AG04450 (cell line): ENCODE measurements around the gene DNAJC15. TPM values are rescaled to one million over a fixed set of nuclear protein-coding genes. Genes with fewer than 3 reads are reported as not detected.
A peak's percentile ranks its signal among the peaks of the same experiment; 100 is the strongest.

Experiments used
- CTCF ChIA-PET: fragments of 300-600, 350-600 bp; formaldehyde crosslinking; extraction: SDS; loops from one replicate; lab custom pipeline; 2022; ENCODE audit warnings: antibody characterized with exemption, inconsistent platforms; lab: Charles Lee
- POLR2A ChIA-PET: fragments of 350-600 bp; formaldehyde crosslinking; extraction: SDS; loops from one replicate; lab custom pipeline; 2021; ENCODE audit warnings: antibody characterized with exemption, inconsistent platforms; lab: Yijun Ruan, JAX
- DNase-seq: peaks from one replicate; pipeline ENCODE4 v3.0.0-alpha.2; 2011; ENCODE audit warnings: low read depth, low spot score
- H3K27ac ChIP-seq: one replicate; pipeline ENCODE4 v1.5.1; 2012; ENCODE audit warnings: low read depth, low read length, control low read depth
- H3K27me3 ChIP-seq: one replicate; pipeline ENCODE4 v1.6.0; 2012; ENCODE audit warnings: low read length; ENCODE audit not compliant: control insufficient read depth, insufficient read depth
- H3K4me3 ChIP-seq: 2 replicates; pipeline ENCODE4 v1.5.1; 2011; ENCODE audit warnings: mild to moderate bottlenecking, low read depth, low read length, control low read depth
- H3K9me3 ChIP-seq: 2 replicates; pipeline ENCODE4 v1.5.1; 2012; ENCODE audit warnings: low read length; ENCODE audit not compliant: control insufficient read depth, insufficient read depth
- CTCF ChIP-seq: IDR thresholded peaks from 2 replicates; pipeline ENCODE4 v1.5.1; 2011; ENCODE audit warnings: low read depth, low read length, control low read depth, inconsistent platforms
- polyA plus RNA-seq: library from polyadenylated mRNA; depleted of rRNA; stranded (reverse); fragments of >200 nt; gene quantifications from 2 replicates; pipeline ENCODE4 v1.2.3, GENCODE V29; 2011

Gene DNAJC15
- polyA plus RNA-seq, 1 experiment: 48.6 TPM

DNA sequence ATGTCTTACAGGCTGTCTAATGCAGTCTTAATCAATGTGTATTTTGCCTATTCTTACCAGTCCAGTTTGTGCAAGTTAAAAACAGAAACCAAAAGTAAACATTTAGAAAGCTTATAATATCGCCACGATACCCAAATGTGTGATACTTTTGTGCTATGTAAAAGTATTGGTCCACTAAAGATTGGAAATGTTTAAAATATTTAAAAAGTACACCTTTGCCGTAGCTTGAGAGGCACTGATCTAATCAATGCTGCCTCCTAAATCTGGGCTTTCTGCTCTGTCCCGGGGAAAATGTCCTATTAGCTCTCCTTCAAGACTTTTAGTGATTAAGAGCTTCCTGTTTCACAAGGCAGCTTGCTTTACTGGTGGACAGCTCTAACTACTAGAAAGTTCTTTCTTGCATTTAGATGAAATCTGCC, 64.7 kb downstream of the DNAJC15 start:
- Histone ChIP-seq H3K9me3 (no peaks in the 10 kb centered on the region), H3K4me3 (peak overlapping the region; percentile 5; the same call in 1 of the 2 replicates), H3K27ac (no peak overlapping the region), H3K27me3 (no peaks in the 10 kb centered on the region)
- POLR2A ChIA-PET: no interaction called here
- TF ChIP-seq CTCF: no peak
- no peak for DNase-seq
- CTCF ChIA-PET: interaction anchor here (0.8 to 7.3 kb wide), 3 partner anchors 182 to 716 kb away, joined by 3 to 62 read pairs (median 5); no protein-coding TSS in a partner anchor

- H3K27me3 ChIP-seq: no peaks in the 10 kb centered on the region
- no peaks in the 10 kb centered on the region for H3K9me3 ChIP-seq
- ChIA-PET POLR2A (no interaction called here), CTCF (no interaction called here)
- DNase-seq: no peak
- TF ChIP-seq CTCF: no peak
- no peak overlapping the region for H3K27ac ChIP-seq
- no peak overlapping the region for H3K4me3 ChIP-seq
Measured at GRCh38 chr13:43089912-43090498, 66.6 kb downstream of the DNAJC15 start.

DNA sequence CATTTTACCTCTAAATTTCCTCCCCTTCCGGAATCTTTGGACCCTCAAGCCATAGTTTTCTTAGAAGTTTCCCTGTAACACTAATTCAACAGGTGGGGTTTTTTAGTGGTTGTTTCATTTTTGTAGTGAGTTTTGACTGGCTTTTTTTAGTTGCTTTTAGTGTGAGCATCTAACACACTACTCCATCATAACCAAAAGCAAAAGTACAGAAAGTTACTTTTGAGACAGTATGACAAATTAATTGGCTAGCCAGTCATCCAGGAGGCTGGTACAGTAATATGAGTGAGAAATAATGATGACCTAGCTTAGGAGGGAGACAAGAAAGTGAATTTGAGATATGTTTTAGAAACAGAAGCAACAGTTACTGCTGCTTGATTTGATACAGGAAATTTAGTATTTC, 71.5 kb downstream of the DNAJC15 start:
- H3K27me3 ChIP-seq: no peaks in the 10 kb centered on the region
- no peak overlapping the region for H3K4me3 ChIP-seq
- no peak overlapping the region for H3K27ac ChIP-seq
- no peak for TF ChIP-seq CTCF
- ChIA-PET CTCF (interaction anchor here (0.8 to 1.0 kb wide), 2 partner anchors 11 to 206 kb away, joined by 3 read pairs; no protein-coding TSS in a partner anchor), POLR2A (no interaction called here)
- no peak for DNase-seq
- no peaks in the 10 kb centered on the region for H3K9me3 ChIP-seq

GRCh38 chr13:43095771-43096719, 72.7 kb downstream of the DNAJC15 start:
- no peak overlapping the region for H3K27ac ChIP-seq
- ChIA-PET CTCF (interaction anchor here (0.7 to 1.6 kb wide), 5 partner anchors 12 to 205 kb away, joined by 3 to 4 read pairs (median 3); no protein-coding TSS in a partner anchor), POLR2A (interaction anchor here (0.5 kb wide), 1 partner anchor 11 kb away, joined by 3 read pairs; no protein-coding TSS in a partner anchor)

More at GRCh38 chr13:43095771-43096719, 72.7 kb downstream of the DNAJC15 start:
- no peak for TF ChIP-seq CTCF
- no peak overlapping the region for H3K4me3 ChIP-seq
- no peaks in the 10 kb centered on the region for H3K9me3 ChIP-seq
- DNase-seq: no peak
- no peaks in the 10 kb centered on the region for H3K27me3 ChIP-seq
